PC-3 (cell line): ENCODE data around the gene PDE9A. TPM values are rescaled to one million over a fixed set of nuclear protein-coding genes. Genes with fewer than 3 reads are reported as not detected.
A peak's percentile ranks its signal among the peaks of the same experiment; 100 is the strongest.

ENCODE experiments used
- ATAC-seq: fragments of 200-7000 bp; cut with Tn5 transposase; 2 replicates; pipeline ENCODE4 v1.9.1; 2020; ENCODE audit warnings: mild to moderate bottlenecking, moderate library complexity
- BruUV-seq: library from RNA; stranded (reverse); fragments of 400-500 nt; replicated peaks from 2 replicates; lab custom pipeline; 2021; lab: Mats Ljungman, UMichigan
- CTCF ChIA-PET: fragments of 300-600 bp; sonication (Branson Sonifier 250); formaldehyde crosslinking; loops from one replicate; lab custom pipeline; 2022; ENCODE audit warnings: antibody characterized with exemption; lab: Charles Lee
- POLR2A ChIA-PET: fragments of 300-600 bp; sonication (Branson Sonifier 250); formaldehyde crosslinking; loops from one replicate; lab custom pipeline; 2022; ENCODE audit warnings: antibody characterized with exemption; ENCODE audit not compliant: unreplicated experiment; lab: Charles Lee
- DNase-seq: peaks from one replicate; pipeline ENCODE4 v3.0.0-alpha.2; 2015
- H2AFZ ChIP-seq: fragments of 300-600 bp; sonication (generic); 2 replicates; pipeline ENCODE4 v1.6.0; 2016; ENCODE audit warnings: antibody characterized with exemption, low read length
- H3F3A ChIP-seq: fragments of 300-600 bp; sonication (generic); one replicate; pipeline ENCODE4 v1.6.0; 2017; ENCODE audit warnings: antibody characterized with exemption, low read length, control low read depth, mild to moderate bottlenecking; ENCODE audit not compliant: unreplicated experiment
- H3K27ac ChIP-seq: fragments of 300-600 bp; sonication (generic); 2 replicates; pipeline ENCODE4 v1.5.1; 2016; ENCODE audit warnings: mild to moderate bottlenecking, low read length
- H3K27me3 ChIP-seq: fragments of 300-600 bp; sonication (generic); 2 replicates; pipeline ENCODE4 v1.6.1; 2016; ENCODE audit warnings: low read length, mixed read lengths
- H3K36me3 ChIP-seq: fragments of 300-600 bp; sonication (generic); 2 replicates; pipeline ENCODE4 v1.6.1; 2016; ENCODE audit warnings: low read depth, mixed run types, low read length, mixed read lengths
- H3K4me1 ChIP-seq: fragments of 300-600 bp; sonication (generic); 2 replicates; pipeline ENCODE4 v1.5.1; 2016; ENCODE audit warnings: low read length; ENCODE audit not compliant: insufficient read depth
- H3K4me2 ChIP-seq: fragments of 300-600 bp; sonication (generic); 2 replicates; pipeline ENCODE4 v1.6.0; 2016; ENCODE audit warnings: low read length
- H3K4me3 ChIP-seq: fragments of 300-600 bp; sonication (generic); 2 replicates; pipeline ENCODE4 v1.5.1; 2016; ENCODE audit warnings: mild to moderate bottlenecking, low read length, mixed read lengths
- H3K79me2 ChIP-seq: fragments of 300-600 bp; sonication (generic); 2 replicates; pipeline ENCODE4 v1.6.1; 2017; ENCODE audit warnings: low read length, mixed read lengths
- H3K9ac ChIP-seq: fragments of 300-600 bp; sonication (generic); 2 replicates; pipeline ENCODE4 v1.6.0; 2016; ENCODE audit warnings: mild to moderate bottlenecking, low read length
- H3K9me2 ChIP-seq: fragments of 300-600 bp; sonication (generic); replicated peaks from 2 replicates; pipeline ENCODE4 v1.6.1; 2016; ENCODE audit warnings: mixed run types, low read length, mixed read lengths
- H3K9me3 ChIP-seq: fragments of 300-600 bp; sonication (generic); 2 replicates; pipeline ENCODE4 v1.6.1; 2016; ENCODE audit warnings: low read length, mixed read lengths
- H4K20me1 ChIP-seq: fragments of 300-600 bp; sonication (generic); 2 replicates; pipeline ENCODE4 v1.6.1; 2016; ENCODE audit warnings: low read length, mixed read lengths
- EZH2 ChIP-seq: fragments of 300-600 bp; sonication (generic); IDR thresholded peaks from one replicate; pipeline ENCODE4 v1.6.1; 2017; ENCODE audit warnings: antibody characterized with exemption, mild to moderate bottlenecking, low read length; ENCODE audit not compliant: unreplicated experiment
- EZH2phosphoT487 ChIP-seq: fragments of 300-600 bp; sonication (generic); IDR thresholded peaks from 2 replicates; pipeline ENCODE4 v1.6.1; 2018; ENCODE audit warnings: mild to moderate bottlenecking, antibody characterized with exemption, low read length, borderline replicate concordance
- intact Hi-C: fragments of 100-400 bp; cut with micrococcal nuclease; formaldehyde crosslinking; loops from 2 replicates; pipeline ENCODE4 v1.9.0; 2023
- total RNA-seq: library from RNA; depleted of rRNA; stranded (reverse); fragments of >200 nt; gene quantifications from 2 replicates; pipeline ENCODE4 v1.2.3, GENCODE V29; 2014
- TF ChIP-seq, protein P1 (sequence below): fragments of 300-600 bp; sonication (generic); conservative IDR thresholded peaks from 2 replicates; pipeline ENCODE4 v1.5.1; 2017; ENCODE audit warnings: antibody characterized with exemption, low read depth, mild to moderate bottlenecking, low read length

The PDE9A gene
- total RNA-seq, 1 experiment from 2014 or later = 0.33 TPM

DNA sequence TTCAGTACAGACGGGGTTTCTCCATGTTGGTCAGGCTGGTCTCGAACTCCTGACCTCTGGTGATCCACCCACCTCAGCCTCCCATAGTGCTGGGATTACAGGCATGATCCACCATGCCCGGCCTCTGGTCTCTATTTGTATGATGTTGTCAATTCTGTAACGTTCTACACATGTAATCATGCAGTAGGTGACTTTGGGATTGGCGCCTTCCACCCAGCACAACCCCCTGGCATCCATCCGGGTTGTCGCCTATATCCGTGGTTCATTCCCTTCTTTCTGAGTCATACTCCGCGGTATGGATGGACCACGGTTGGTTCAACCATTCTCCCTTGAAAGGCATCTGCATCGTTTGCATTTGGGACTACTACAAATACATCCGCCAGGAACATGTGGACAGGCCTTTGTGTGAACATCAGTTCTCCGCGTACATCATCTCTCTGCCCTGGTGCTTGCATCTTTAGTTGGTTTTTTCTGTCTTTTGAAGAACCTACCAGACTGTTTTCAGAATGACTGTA lies 72.1 kb downstream of the PDE9A start:
- BruUV-seq = no TSS peak
- Histone ChIP-seq H3K27me3 (no peaks in the 10 kb centered on the region), H3K4me1 (peaks cover 37% of the 10 kb centered on the region), H3K4me2 (no peak overlapping the region), H3F3A (no peaks in the 10 kb centered on the region), H3K9me3 (no peaks in the 10 kb centered on the region), H3K79me2 (no peaks in the 10 kb centered on the region), H3K9me2 (no peaks in the 10 kb centered on the region), H3K36me3 (no peaks in the 10 kb centered on the region), H2AFZ (no peak overlapping the region), H3K9ac (no peak overlapping the region), H3K27ac (no peak overlapping the region), H3K4me3 (no peak overlapping the region), H4K20me1 (no peaks in the 10 kb centered on the region)
- intact Hi-C loops = loop anchor here (2.0 to 10.0 kb wide), 2 partner anchors 53 to 89 kb away; no protein-coding TSS in a partner anchor
- TF ChIP-seq EZH2phosphoT487 = no peak
- no peak for TF ChIP-seq EZH2
- TF ChIP-seq, protein P1, sequence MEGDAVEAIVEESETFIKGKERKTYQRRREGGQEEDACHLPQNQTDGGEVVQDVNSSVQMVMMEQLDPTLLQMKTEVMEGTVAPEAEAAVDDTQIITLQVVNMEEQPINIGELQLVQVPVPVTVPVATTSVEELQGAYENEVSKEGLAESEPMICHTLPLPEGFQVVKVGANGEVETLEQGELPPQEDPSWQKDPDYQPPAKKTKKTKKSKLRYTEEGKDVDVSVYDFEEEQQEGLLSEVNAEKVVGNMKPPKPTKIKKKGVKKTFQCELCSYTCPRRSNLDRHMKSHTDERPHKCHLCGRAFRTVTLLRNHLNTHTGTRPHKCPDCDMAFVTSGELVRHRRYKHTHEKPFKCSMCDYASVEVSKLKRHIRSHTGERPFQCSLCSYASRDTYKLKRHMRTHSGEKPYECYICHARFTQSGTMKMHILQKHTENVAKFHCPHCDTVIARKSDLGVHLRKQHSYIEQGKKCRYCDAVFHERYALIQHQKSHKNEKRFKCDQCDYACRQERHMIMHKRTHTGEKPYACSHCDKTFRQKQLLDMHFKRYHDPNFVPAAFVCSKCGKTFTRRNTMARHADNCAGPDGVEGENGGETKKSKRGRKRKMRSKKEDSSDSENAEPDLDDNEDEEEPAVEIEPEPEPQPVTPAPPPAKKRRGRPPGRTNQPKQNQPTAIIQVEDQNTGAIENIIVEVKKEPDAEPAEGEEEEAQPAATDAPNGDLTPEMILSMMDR = no peak
- DNase-seq (no peak), ATAC-seq (no peak)
- ChIA-PET CTCF (no interaction called here), POLR2A (no interaction called here)

DNA sequence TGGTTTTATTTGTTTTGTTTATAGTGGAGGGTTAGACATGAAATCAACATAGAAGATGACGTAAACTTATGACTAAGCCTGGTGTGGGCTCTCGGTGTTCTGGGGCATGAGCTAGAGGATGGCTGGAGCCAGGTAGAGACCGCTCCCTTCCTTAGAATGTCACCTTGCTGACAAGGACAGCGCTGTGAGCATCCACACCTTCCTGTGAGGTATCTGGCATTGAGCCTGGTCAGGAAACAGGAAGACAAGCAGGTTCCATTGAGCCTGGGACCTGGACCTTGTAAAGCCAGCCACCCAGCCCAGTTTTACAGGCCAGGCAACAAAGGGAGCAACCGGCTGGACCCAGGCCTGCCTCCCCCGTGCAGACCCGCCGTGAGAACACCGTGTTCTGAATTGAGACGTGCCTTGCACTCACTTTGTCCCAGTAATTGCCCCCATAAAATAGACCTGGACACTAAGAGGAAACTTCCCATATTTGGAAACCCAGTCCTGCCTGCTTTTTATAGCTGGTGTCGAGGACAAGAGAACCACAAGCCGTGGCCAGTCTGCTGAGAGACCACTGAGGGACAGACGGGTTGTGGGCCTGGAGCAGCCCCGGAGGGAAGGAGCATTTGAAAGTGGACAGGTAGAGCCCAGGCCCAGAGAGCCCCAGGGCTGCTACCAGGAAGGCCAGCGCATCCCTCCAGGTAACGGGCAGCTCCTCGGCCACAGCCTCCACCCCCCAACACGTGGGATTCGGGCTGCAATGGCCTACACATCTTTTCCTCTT lies 78.0 kb downstream of the PDE9A start:
- Histone ChIP-seq H3K4me3 (no peak overlapping the region), H4K20me1 (no peaks in the 10 kb centered on the region), H3K9me2 (no peaks in the 10 kb centered on the region), H3F3A (no peaks in the 10 kb centered on the region), H3K9me3 (no peaks in the 10 kb centered on the region), H3K79me2 (no peaks in the 10 kb centered on the region), H3K27ac (peak overlapping the region; percentile 83), H3K36me3 (no peaks in the 10 kb centered on the region), H2AFZ (no peak overlapping the region), H3K4me2 (peak overlapping the region; percentile 33), H3K27me3 (no peaks in the 10 kb centered on the region), H3K4me1 (peaks cover 24% of the 10 kb centered on the region), H3K9ac (peak overlapping the region; percentile 51)
- ATAC-seq = peak; percentile 98
- TSS peak; percentile 83 for BruUV-seq
- intact Hi-C loops = no loop called here
- DNase-seq = peak; percentile 99
- POLR2A ChIA-PET = interaction anchor here (0.6 kb wide), 2 partner anchors 64 to 73 kb away, joined by 3 read pairs; no protein-coding TSS in a partner anchor
- no peak for TF ChIP-seq EZH2phosphoT487
- TF ChIP-seq EZH2 = no peak
- TF ChIP-seq, protein P1 = no peak
- CTCF ChIA-PET = interaction anchor here (0.6 kb wide), 1 partner anchor 722 kb away, joined by 3 read pairs; the partner anchor contains the start of gene ZBTB21

GRCh38 chr21:42732033-42732410 lies 78.6 kb downstream of the PDE9A start:
- Histone ChIP-seq H3K4me3 (no peak overlapping the region), H3K9ac (peak overlapping the region; percentile 51), H3K9me2 (no peaks in the 10 kb centered on the region), H3K27ac (peak overlapping the region; percentile 83), H3K9me3 (no peaks in the 10 kb centered on the region), H3K79me2 (no peaks in the 10 kb centered on the region), H3K4me2 (peak overlapping the region; percentile 33), H3F3A (no peaks in the 10 kb centered on the region), H4K20me1 (no peaks in the 10 kb centered on the region), H3K27me3 (no peaks in the 10 kb centered on the region), H3K4me1 (peaks cover 24% of the 10 kb centered on the region), H2AFZ (no peak overlapping the region), H3K36me3 (no peaks in the 10 kb centered on the region)
- BruUV-seq = no TSS peak
- intact Hi-C loops = no loop called here
- TF ChIP-seq EZH2 (no peak), EZH2phosphoT487 (no peak)
- TF ChIP-seq, protein P1 = no peak
- ChIA-PET CTCF (no interaction called here), POLR2A (no interaction called here)
- ATAC-seq (no peak), DNase-seq (peak; percentile 30)
